ENCODE data around the gene CCDC138.

Gene CCDC138

DNA sequence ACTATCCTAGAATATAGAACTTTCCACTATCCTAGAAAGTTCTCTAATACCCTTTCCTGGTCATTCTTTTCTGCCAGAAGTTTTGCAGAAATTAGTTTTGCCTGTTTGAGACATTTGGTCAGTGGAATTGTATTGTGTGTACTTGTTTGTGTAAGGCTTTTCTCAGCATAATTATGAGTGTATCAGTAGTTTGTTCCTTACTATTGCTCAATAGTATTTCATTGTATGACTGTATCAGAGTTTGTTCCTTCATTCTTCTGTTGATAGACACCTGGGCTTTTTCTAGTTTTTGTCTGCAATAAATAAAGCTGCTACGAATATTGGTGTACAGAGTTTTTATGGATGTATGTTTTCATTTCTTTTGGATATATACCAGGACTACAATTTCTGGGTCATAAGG, 27.2 kb downstream of the CCDC138 start:
- Mint-ChIP-seq H3K27ac (no peak overlapping the region), H3K9me3 (peaks cover 5% of the 10 kb centered on the region), H3K27me3 (no peaks in the 10 kb centered on the region), H3K4me1 (no peaks in the 10 kb centered on the region), H3K4me3 (no peak overlapping the region), H3K36me3 (peaks cover 35% of the 10 kb centered on the region)

DNA sequence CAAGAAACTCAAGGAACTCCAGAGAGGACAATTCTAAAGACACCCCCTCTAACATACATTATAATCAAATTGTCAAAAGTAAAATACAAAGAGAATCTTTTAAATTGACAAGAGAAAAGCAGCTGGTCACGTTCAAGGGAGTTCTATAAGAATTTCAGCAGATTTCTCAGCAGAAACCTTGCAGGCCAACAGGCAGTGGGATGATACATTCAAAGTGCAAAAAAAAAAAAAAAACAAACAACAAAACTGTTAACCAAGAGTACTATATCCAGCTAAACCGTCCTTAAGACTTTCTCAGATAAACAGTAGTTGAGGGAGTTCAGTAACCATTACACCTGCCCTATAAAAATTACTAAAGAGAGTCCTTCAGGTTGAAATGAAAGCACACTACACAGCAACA, 33.9 kb downstream of the CCDC138 start:
- no peaks in the 10 kb centered on the region for H3K4me1 Mint-ChIP-seq
- H3K27me3 Mint-ChIP-seq, result no peaks in the 10 kb centered on the region
- no peak overlapping the region for H3K27ac Mint-ChIP-seq
- H3K9me3 Mint-ChIP-seq, result peaks cover 9% of the 10 kb centered on the region
- peaks cover 27% of the 10 kb centered on the region for H3K36me3 Mint-ChIP-seq
- H3K4me3 Mint-ChIP-seq, result no peak overlapping the region

DNA sequence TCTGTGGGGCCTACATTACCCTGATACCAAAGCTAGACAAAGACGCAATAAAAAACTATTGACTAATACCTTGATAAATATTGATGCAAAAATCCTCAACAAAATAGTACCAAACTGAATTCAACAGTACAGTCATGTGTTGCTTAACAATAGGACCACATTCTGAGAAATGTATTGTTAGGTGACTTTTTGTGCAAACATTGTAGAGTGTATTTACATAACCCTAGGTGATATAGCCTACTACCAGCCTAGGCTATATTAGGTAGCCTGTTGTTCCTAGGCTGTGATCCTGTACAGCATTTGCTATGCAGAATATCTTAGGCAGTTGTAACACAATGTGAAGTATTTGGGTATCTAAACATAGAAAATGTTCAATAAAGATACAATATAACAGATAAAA, 36.7 kb downstream of the CCDC138 start:
- H3K27me3 Mint-ChIP-seq, result no peaks in the 10 kb centered on the region
- no peak overlapping the region for H3K27ac Mint-ChIP-seq
- no peak overlapping the region for H3K4me3 Mint-ChIP-seq
- H3K36me3 Mint-ChIP-seq, result peaks cover 30% of the 10 kb centered on the region
- no peaks in the 10 kb centered on the region for H3K4me1 Mint-ChIP-seq
- H3K9me3 Mint-ChIP-seq, result peaks cover 9% of the 10 kb centered on the region

DNA sequence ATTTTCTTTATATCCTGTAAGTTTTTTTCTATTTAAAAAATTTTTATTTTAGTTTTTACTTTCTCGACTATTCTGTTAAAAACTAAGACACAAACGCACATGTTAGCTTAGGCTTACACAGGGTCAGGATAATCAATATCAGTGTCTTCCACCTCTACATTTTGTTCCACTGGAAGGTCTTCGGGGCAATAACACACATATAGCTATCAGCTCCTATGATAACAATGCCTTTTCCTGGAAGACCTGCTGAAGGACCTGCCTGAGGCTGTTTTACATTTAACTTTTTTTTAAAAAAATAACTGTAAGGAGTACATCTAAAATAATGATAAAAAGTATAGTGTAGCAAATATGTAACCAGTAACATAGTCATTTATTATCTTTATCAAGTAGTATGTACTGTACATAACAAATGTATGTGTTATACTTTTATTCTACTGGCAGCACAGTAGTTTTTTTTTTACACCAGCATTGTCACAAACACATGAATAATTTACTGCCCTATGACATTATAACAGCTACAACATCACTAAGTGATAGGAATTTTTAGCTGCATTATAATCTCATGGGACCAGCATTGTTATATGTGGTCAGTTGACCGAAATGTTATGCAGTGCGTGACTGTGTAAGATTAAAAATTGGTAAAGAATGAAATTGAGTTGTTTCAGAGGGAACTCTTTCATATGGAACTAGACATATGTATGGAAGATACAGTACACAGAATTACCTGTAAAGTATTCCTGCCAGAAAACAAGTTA, 37.9 kb downstream of the CCDC138 start:
- no peak overlapping the region for H3K27ac Mint-ChIP-seq
- H3K27me3 Mint-ChIP-seq, result no peaks in the 10 kb centered on the region
- no peaks in the 10 kb centered on the region for H3K4me1 Mint-ChIP-seq
- H3K36me3 Mint-ChIP-seq, result peaks cover 24% of the 10 kb centered on the region
- H3K9me3 Mint-ChIP-seq, result peaks cover 9% of the 10 kb centered on the region
- H3K4me3 Mint-ChIP-seq, result no peak overlapping the region

DNA sequence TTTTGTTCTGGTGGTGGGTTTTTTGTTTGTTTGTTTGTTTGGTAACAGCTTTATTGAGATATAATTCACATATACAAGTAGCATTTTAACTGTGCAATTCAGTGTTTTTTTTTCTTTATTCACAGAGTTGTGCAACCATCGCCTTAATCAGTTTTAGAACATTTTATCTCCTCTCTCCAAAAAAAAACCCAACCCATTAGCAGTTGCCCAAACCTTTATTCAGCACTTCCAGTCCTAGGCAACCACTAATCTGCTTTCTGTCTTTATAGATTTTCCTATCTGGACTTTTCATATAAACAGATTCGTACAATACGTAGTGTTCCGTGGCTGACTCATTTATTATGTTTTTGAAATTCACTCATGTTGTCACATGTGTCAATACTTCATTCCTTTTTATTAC, 38.7 kb downstream of the CCDC138 start:
- peaks cover 1% of the 10 kb centered on the region for H3K9me3 Mint-ChIP-seq
- H3K27me3 Mint-ChIP-seq, result no peaks in the 10 kb centered on the region
- no peaks in the 10 kb centered on the region for H3K4me1 Mint-ChIP-seq
- peaks cover 16% of the 10 kb centered on the region for H3K36me3 Mint-ChIP-seq
- no peak overlapping the region for H3K27ac Mint-ChIP-seq
- no peak overlapping the region for H3K4me3 Mint-ChIP-seq

DNA sequence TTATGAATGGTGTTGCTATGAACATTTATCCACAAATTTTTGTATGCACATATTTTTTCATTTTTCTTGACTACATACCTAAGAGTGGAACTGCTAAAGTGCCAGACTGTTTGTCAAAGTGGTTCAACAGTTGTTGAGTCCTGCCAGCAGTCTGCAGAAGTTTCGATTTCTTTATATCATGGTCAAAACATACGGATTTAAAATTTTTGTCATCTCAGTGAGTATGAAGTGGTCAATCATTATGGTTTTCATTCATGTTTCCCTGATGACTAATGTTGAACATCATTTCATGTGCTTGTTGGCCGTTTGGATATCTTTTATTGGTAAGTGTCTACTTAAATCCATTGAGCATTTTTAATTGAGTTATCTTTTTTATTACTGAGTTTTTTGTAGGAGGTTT, 39.2 kb downstream of the CCDC138 start:
- H3K4me3 Mint-ChIP-seq, result no peak overlapping the region
- no peaks in the 10 kb centered on the region for H3K4me1 Mint-ChIP-seq
- no peaks in the 10 kb centered on the region for H3K27me3 Mint-ChIP-seq
- peaks cover 14% of the 10 kb centered on the region for H3K36me3 Mint-ChIP-seq
- no peaks in the 10 kb centered on the region for H3K9me3 Mint-ChIP-seq
- H3K27ac Mint-ChIP-seq, result no peak overlapping the region

DNA sequence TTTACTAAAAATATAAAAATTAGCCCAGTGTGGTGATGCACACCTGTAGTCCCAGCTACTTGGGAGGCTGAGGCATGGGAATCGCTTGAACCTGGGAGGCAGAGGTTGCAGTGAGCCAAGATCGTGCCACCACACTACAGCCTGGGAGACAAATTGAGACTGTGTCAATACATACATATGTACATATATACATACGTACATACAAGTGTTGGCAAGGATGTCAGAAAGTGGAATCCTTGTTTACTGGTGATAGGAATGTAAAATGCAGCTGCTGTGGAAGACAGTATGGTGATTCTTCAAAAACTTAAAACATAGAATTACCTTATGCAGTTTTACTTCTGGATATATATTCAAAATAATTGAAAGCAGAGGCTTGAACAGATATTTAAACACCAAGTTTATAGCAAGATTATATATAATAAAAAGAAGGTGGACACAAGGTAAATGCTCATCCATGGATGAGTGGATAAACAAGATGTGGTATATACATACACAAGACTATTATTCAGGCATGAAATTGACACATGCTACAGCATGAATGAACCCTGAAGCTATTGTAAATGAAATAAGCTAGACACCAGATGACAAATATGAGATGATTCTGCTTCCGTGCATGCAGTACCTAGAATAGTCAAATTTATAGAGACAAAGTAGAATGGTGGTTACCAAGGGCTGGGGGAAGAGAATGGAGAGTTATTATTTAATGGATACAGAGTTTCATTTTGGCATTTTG, 43.2 kb downstream of the CCDC138 start:
- Mint-ChIP-seq H3K27ac (no peak overlapping the region), H3K9me3 (no peaks in the 10 kb centered on the region), H3K36me3 (peaks cover 12% of the 10 kb centered on the region), H3K4me1 (peaks cover 11% of the 10 kb centered on the region), H3K4me3 (no peak overlapping the region), H3K27me3 (no peaks in the 10 kb centered on the region)

DNA sequence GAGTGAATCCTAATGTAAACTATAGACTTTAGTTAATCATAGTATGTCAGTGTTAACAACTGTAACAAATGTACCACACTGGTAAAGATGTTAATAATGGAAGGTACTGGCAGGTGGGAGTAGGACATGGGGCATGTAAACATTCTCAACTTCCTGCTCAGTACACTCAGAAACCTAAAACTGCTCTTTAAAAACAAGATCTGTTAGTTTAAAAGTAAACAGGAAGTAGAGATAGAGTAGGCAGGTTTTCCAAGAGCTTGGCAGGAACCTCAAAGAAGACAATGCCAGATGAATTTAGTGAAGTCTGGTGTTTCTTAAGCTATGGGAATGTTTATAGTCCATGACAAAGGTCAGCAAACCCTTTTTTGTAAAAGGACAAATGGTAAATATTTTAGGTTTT, 46.6 kb downstream of the CCDC138 start:
- Mint-ChIP-seq H3K4me1 (peaks cover 11% of the 10 kb centered on the region), H3K36me3 (peaks cover 16% of the 10 kb centered on the region), H3K27me3 (no peaks in the 10 kb centered on the region), H3K9me3 (peaks cover 4% of the 10 kb centered on the region), H3K27ac (no peak overlapping the region), H3K4me3 (no peak overlapping the region)

DNA sequence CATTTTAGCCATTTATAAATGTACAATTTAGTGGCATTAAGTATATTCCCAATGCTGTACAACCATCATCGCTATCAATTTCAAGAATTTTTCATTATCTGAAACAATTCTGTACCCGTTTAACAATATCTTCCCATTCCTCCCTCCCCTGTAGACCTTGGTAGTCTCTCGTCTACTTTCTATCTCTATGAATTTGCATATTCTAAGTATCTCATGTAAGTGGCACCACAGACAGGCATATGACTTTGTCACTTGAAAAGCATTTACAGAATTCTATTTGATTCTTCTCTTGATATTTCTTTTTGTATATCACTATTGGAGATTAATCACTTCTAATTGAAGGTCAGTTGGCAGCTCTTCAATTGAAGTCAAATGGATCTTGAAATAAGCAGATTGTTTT, 48.0 kb downstream of the CCDC138 start:
- Mint-ChIP-seq H3K27ac (no peak overlapping the region), H3K4me3 (no peak overlapping the region)

DNA sequence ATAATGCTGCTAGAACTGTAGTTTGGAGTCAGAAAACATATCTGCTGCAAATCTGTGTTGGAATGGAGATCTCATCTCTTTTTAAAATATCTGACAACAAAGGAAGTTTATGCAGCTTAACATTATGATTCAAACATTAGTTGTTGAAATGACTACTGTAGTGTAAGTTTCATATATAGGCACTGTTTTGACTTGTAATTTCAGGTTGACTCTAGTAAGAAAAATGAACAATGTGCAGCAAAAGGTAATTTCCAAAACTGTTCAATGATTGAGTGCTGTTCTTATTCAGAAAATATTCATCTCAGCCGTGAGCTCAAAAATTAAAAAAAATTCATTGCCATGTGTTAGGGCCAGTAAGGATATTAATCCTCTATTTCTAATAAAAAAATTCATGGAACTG, 48.5 kb downstream of the CCDC138 start:
- peaks cover 4% of the 10 kb centered on the region for H3K9me3 Mint-ChIP-seq
- H3K27me3 Mint-ChIP-seq, result no peaks in the 10 kb centered on the region
- H3K27ac Mint-ChIP-seq, result no peak overlapping the region
- peaks cover 24% of the 10 kb centered on the region for H3K36me3 Mint-ChIP-seq
- H3K4me3 Mint-ChIP-seq, result no peak overlapping the region
- peaks cover 11% of the 10 kb centered on the region for H3K4me1 Mint-ChIP-seq

More for the DNA sequence above, 48.0 kb downstream of the CCDC138 start:
- Mint-ChIP-seq H3K4me1 (peaks cover 11% of the 10 kb centered on the region), H3K27me3 (no peaks in the 10 kb centered on the region), H3K9me3 (peaks cover 4% of the 10 kb centered on the region), H3K36me3 (peaks cover 20% of the 10 kb centered on the region)

DNA sequence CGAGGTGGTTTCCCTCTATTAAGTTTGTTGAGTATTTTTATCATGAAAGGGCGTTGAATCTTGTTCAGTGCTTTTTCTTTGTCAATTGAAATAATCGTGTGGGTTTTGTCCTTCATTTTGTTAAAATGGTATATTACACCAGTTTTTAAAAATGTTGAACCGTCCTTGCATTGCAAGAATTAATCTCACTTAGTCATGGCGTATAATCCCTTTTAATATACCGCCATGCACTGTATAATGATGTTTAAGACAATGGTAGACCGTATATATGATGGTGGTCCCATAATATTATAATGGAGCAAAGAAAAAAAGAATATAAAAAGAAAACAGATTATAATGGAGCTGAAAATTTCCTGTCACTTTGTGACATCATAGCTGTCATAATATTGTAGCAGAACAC, 50.6 kb downstream of the CCDC138 start:
- Mint-ChIP-seq H3K27me3 (no peaks in the 10 kb centered on the region), H3K27ac (no peak overlapping the region), H3K4me3 (no peak overlapping the region), H3K36me3 (peaks cover 38% of the 10 kb centered on the region), H3K9me3 (peaks cover 4% of the 10 kb centered on the region), H3K4me1 (peaks cover 11% of the 10 kb centered on the region)

DNA sequence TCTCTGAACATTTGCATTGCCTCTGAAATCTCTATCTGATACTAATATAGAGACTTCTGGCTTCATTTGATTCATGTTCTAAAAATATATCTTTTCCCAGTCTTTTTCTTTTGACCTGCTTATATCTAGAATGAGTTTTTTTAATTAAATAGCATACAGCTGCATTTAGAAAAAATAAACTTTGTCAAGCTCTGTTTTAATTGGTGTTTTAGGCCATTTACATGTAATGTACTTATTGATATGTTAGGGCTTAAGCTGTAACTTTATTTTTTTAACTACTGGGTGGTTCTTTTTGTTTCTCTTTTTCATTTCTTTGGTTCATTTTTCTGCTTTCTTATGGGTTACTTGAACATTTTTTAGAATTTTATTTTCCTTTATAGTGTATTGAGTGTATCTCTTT, 54.9 kb downstream of the CCDC138 start:
- no peaks in the 10 kb centered on the region for H3K27me3 Mint-ChIP-seq
- peaks cover 4% of the 10 kb centered on the region for H3K9me3 Mint-ChIP-seq
- peaks cover 35% of the 10 kb centered on the region for H3K36me3 Mint-ChIP-seq
- H3K4me3 Mint-ChIP-seq, result no peak overlapping the region
- H3K27ac Mint-ChIP-seq, result no peak overlapping the region
- no peaks in the 10 kb centered on the region for H3K4me1 Mint-ChIP-seq

DNA sequence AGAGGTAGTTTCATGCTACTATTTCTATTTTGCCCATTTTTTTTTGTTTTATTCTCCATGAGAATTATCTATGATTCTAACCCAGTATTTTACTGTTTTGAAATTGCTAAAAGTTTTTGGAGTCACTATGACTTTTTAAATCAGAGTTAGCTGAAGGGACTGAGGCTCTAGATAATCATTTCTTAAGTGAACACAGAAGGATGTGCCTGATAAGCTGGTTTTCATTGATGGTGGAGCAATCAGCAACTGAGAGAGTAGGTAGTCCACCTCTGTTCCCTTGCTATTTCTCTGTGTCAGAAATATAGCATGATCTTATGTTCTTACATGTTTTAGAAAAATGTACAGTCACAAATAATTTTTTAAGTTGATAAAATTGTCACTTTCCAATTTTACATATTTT, 59.4 kb downstream of the CCDC138 start:
- Mint-ChIP-seq H3K4me1 (no peaks in the 10 kb centered on the region), H3K4me3 (no peak overlapping the region), H3K36me3 (peaks cover 16% of the 10 kb centered on the region), H3K27me3 (no peaks in the 10 kb centered on the region), H3K9me3 (no peaks in the 10 kb centered on the region), H3K27ac (no peak overlapping the region)

DNA sequence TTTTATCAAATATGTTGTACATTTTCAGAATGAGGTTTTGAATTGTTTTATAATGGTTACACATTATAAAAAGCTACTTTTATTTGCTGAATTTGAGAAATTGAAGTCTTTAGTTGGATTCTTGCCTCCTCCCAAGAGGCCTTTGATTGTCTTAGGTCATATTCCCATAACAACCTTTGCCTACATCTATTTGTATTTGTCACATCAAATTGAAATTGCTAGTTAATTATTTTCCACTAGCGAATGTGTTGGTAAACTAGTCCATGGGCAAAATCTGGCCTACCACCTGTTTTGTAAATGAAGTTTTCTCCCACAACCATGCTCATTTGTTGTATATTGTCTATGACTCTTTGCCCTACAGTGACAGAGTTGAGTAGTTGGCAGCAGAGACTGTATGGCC, 60.4 kb downstream of the CCDC138 start:
- H3K4me1 Mint-ChIP-seq, result no peaks in the 10 kb centered on the region
- no peaks in the 10 kb centered on the region for H3K9me3 Mint-ChIP-seq
- H3K36me3 Mint-ChIP-seq, result peaks cover 8% of the 10 kb centered on the region
- H3K27me3 Mint-ChIP-seq, result no peaks in the 10 kb centered on the region
- no peak overlapping the region for H3K4me3 Mint-ChIP-seq
- no peak overlapping the region for H3K27ac Mint-ChIP-seq

DNA sequence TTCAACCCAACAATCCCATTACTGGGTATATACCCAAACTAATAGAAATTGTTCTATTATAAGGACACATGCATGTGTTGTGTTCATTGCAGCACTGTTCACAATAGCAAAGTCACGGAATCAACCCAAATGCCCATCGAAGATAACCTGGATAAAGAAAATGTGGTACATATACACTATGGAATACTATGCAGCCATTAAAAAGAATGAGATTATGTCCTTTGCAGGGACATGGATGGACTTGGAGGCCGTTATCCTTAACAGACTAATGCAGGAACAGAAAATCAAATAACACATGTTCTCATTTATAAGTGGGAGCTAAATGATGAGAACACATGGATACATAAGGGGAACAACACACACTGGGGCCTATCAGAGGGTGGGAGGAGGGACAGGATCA, 65.8 kb downstream of the CCDC138 start:
- Mint-ChIP-seq H3K36me3 (peaks cover 2% of the 10 kb centered on the region), H3K4me1 (peaks cover 3% of the 10 kb centered on the region), H3K4me3 (no peak overlapping the region), H3K27ac (no peak overlapping the region), H3K9me3 (no peaks in the 10 kb centered on the region), H3K27me3 (no peaks in the 10 kb centered on the region)

DNA sequence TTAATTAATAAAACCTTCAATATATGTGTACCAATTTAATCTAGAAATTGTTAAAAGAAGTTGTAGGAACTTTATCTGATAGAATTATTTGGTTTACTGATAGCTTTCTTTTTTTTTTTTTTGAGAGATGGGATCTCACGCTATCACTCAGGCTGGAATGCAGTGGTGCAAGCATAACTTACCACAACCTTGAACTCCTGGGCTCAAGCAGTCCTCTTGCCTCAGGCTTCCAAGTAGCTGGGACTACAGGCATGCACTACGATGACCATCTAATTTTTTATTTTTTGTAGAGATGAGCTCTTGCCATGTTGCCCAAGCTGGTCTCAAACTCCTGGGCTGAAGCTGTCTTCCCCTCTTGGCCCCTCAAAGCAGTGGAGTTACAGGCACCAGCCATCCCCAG, 66.8 kb downstream of the CCDC138 start:
- Mint-ChIP-seq H3K36me3 (peaks cover 4% of the 10 kb centered on the region), H3K27ac (no peak overlapping the region), H3K4me3 (no peak overlapping the region), H3K27me3 (no peaks in the 10 kb centered on the region), H3K9me3 (no peaks in the 10 kb centered on the region), H3K4me1 (peaks cover 3% of the 10 kb centered on the region)

Data from activated naive CD4-positive, alpha-beta T cell treated with anti-CD3 and anti-CD28 coated beads, Interleukin-2, amount 50 U/mL, for 24 hours (primary cell).